BJ (cell line): ENCODE results near the gene TAGLN3. TPM values are rescaled to one million over a fixed set of nuclear protein-coding genes. Genes with fewer than 3 reads are reported as not detected.

Experiments
- CTCF ChIA-PET: fragments of 350-600 bp; formaldehyde crosslinking; extraction: SDS; loops from one replicate; lab custom pipeline; 2021; ENCODE audit warnings: antibody characterized with exemption, inconsistent platforms; lab: Yijun Ruan, JAX
- POLR2A ChIA-PET: fragments of 300-600 bp; sonication (Branson Sonifier 250); formaldehyde crosslinking; extraction: SDS; loops from one replicate; lab custom pipeline; 2021; ENCODE audit warnings: antibody characterized with exemption; lab: Charles Lee
- DNase-seq: peaks from one replicate; pipeline ENCODE4 v3.0.0-alpha.2; 2011; ENCODE audit warnings: low read depth
- H3K27me3 ChIP-seq: 2 replicates; pipeline ENCODE4 v1.6.0; 2011; ENCODE audit warnings: low read length; ENCODE audit not compliant: control insufficient read depth, insufficient read depth
- H3K36me3 ChIP-seq: 2 replicates; pipeline ENCODE4 v1.5.1; 2011; ENCODE audit warnings: low read length; ENCODE audit not compliant: control insufficient read depth, insufficient read depth
- H3K4me3 ChIP-seq: 2 replicates; pipeline ENCODE4 v1.5.1; 2011; ENCODE audit warnings: low read depth, mild to moderate bottlenecking, control low read depth, low read length
- CTCF ChIP-seq: IDR thresholded peaks from 2 replicates; pipeline ENCODE4 v1.5.1; 2011; ENCODE audit warnings: low read depth, mild to moderate bottlenecking, control low read depth, inconsistent platforms, low read length, moderate library complexity; ENCODE audit not compliant: insufficient read depth
- polyA plus RNA-seq: library from polyadenylated mRNA; depleted of rRNA; stranded (reverse); fragments of >200 nt; gene quantifications from 2 replicates; pipeline ENCODE4 v1.2.3, GENCODE V29; 2011

TAGLN3 gene
- polyA plus RNA-seq, 1 experiment: not detected

- Histone ChIP-seq H3K36me3 (no peaks in the 10 kb centered on the region), H3K4me3 (no peak overlapping the region), H3K27me3 (no peaks in the 10 kb centered on the region)
- no peak for TF ChIP-seq CTCF
- POLR2A ChIA-PET: no interaction called here
- DNase-seq: no peak
- CTCF ChIA-PET: interaction anchor here (1.3 to 9.7 kb wide), 4 partner anchors 8 to 288 kb away, joined by 3 to 82 read pairs (median 10); no protein-coding TSS in a partner anchor
Measured at GRCh38 chr3:112004669-112005068, 5.9 kb downstream of the TAGLN3 start.

- CTCF ChIA-PET: interaction anchor here (2.0 to 9.7 kb wide), 3 partner anchors 8 to 18 kb away, joined by 5 to 82 read pairs (median 15); no protein-coding TSS in a partner anchor
- TF ChIP-seq CTCF: no peak
- H3K27me3 ChIP-seq: no peaks in the 10 kb centered on the region
- POLR2A ChIA-PET: no interaction called here
- DNase-seq: no peak
- H3K4me3 ChIP-seq: no peak overlapping the region
- H3K36me3 ChIP-seq: no peaks in the 10 kb centered on the region
Measured at GRCh38 chr3:112005091-112005672, 6.5 kb downstream of the TAGLN3 start.

- ChIA-PET CTCF (interaction anchor here (0.7 to 2.9 kb wide), 9 partner anchors 12 to 339 kb away, joined by 3 to 21 read pairs (median 3); partner anchors contain the start of gene TMPRSS7), POLR2A (no interaction called here)
- no peak for TF ChIP-seq CTCF
- H3K36me3 ChIP-seq: no peaks in the 10 kb centered on the region
- H3K27me3 ChIP-seq: no peaks in the 10 kb centered on the region
- peak; percentile 31 for DNase-seq
- H3K4me3 ChIP-seq: no peak overlapping the region
Measured at GRCh38 chr3:112007633-112008032, 8.9 kb downstream of the TAGLN3 start.

- no peak for DNase-seq
- H3K27me3 ChIP-seq: no peaks in the 10 kb centered on the region
- no peak for TF ChIP-seq CTCF
- H3K36me3 ChIP-seq: no peaks in the 10 kb centered on the region
- POLR2A ChIA-PET: no interaction called here
- H3K4me3 ChIP-seq: no peak overlapping the region
- CTCF ChIA-PET: interaction anchor here (8.5 kb wide), 1 partner anchor 15 kb away, joined by 203 read pairs; the partner anchor contains the start of gene TAGLN3
Measured at GRCh38 chr3:112009670-112010069, 10.9 kb downstream of the TAGLN3 start.

GRCh38 chr3:112010636-112011035 is 11.9 kb downstream of the TAGLN3 start:
- Histone ChIP-seq H3K36me3 (no peaks in the 10 kb centered on the region), H3K4me3 (no peak overlapping the region), H3K27me3 (no peaks in the 10 kb centered on the region)
- DNase-seq: no peak
- ChIA-PET POLR2A (no interaction called here), CTCF (interaction anchor here (1.3 to 8.5 kb wide), 2 partner anchors 16 to 342 kb away, joined by 3 to 203 read pairs; partner anchors contain the start of gene TAGLN3)
- TF ChIP-seq CTCF: no peak
